ENCODE data around the gene WWOX.

DNA sequence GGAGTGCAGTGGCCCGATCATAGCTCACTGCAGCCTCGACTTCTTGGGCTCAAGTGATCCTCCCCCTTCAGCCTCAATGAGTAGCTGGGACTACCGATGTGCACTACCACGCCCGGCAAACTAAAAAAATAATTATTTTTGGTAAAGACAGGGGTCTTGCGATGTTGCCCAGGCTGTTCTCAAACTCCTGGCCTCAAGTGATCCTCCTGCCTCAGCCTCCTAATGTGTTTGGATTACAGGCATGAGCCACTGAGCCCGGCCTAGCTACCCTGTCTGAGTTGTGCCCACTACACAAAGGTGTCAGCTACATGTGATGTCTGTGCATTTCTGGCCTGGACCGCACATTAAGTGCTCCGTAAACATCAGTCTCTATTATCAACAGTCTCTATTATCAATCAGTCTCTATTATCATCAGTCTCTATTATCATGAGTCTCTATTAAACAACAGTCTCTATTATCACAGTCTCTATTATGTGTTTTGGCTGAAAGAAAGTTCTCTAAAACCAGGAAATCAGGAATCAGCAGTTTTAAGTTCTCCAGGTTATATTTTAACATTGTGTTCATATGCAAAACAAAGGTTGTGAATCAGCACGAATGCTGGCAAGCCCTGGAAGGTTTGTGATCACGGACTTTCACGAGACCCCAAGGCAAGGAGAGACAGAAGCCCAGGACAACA is 721 bp upstream of the WWOX start:
- TF ChIP-seq, protein P1, sequence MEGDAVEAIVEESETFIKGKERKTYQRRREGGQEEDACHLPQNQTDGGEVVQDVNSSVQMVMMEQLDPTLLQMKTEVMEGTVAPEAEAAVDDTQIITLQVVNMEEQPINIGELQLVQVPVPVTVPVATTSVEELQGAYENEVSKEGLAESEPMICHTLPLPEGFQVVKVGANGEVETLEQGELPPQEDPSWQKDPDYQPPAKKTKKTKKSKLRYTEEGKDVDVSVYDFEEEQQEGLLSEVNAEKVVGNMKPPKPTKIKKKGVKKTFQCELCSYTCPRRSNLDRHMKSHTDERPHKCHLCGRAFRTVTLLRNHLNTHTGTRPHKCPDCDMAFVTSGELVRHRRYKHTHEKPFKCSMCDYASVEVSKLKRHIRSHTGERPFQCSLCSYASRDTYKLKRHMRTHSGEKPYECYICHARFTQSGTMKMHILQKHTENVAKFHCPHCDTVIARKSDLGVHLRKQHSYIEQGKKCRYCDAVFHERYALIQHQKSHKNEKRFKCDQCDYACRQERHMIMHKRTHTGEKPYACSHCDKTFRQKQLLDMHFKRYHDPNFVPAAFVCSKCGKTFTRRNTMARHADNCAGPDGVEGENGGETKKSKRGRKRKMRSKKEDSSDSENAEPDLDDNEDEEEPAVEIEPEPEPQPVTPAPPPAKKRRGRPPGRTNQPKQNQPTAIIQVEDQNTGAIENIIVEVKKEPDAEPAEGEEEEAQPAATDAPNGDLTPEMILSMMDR (IDR thresholded peaks at IDR 0.05): no peak
- no peak for TF ChIP-seq EZH2 (IDR thresholded peaks at IDR 0.05; ENCODE audit: borderline replicate concordance, insufficient read depth, low read depth, low read length, poor library complexity, severe bottlenecking)
